PC-9 (cell line): ENCODE measurements around the gene EPG5.

Source experiments
- EZH2 ChIP-seq: fragments of 200-600 bp; sonication (generic); IDR thresholded peaks from 2 replicates; pipeline ENCODE4 v1.8.0; 2017; ENCODE audit warnings: antibody characterized with exemption, low read depth
- TF ChIP-seq, protein P1 (sequence below): fragments of 200-600 bp; sonication (generic); conservative IDR thresholded peaks from 2 replicates; pipeline ENCODE4 v1.6.1; 2017; ENCODE audit warnings: mixed run types, antibody characterized with exemption, mild to moderate bottlenecking, moderate library complexity

GRCh38 chr18:45887585-45887984, 79.5 kb downstream of the EPG5 start:
- TF ChIP-seq, protein P1, sequence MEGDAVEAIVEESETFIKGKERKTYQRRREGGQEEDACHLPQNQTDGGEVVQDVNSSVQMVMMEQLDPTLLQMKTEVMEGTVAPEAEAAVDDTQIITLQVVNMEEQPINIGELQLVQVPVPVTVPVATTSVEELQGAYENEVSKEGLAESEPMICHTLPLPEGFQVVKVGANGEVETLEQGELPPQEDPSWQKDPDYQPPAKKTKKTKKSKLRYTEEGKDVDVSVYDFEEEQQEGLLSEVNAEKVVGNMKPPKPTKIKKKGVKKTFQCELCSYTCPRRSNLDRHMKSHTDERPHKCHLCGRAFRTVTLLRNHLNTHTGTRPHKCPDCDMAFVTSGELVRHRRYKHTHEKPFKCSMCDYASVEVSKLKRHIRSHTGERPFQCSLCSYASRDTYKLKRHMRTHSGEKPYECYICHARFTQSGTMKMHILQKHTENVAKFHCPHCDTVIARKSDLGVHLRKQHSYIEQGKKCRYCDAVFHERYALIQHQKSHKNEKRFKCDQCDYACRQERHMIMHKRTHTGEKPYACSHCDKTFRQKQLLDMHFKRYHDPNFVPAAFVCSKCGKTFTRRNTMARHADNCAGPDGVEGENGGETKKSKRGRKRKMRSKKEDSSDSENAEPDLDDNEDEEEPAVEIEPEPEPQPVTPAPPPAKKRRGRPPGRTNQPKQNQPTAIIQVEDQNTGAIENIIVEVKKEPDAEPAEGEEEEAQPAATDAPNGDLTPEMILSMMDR: no peak
- TF ChIP-seq EZH2: no peak
